Left lung (tissue), 10 donors: ENCODE results near the gene HAAO. TPM values are rescaled to one million over a fixed set of nuclear protein-coding genes. Genes with fewer than 3 reads are reported as not detected.

ENCODE experiments used
- ATAC-seq: fragments of 200-7000 bp; cut with Tn5 transposase; one replicate; pipeline ENCODE4 v1.9.1; 2020; ENCODE audit warnings: moderate library complexity
- DNase-seq, 4 donors: peaks; one replicate each; pipeline ENCODE4 v3.0.0-alpha.2; 2013 to 2020
- H3K27ac ChIP-seq, 2 donors: fragments of 200-600 bp; sonication (generic) in 1 of 2; one replicate each; pipeline versions ENCODE4 v1.5.0 to v1.8.0; 2020 to 2021
- H3K27me3 ChIP-seq, 2 donors: fragments of 200-600 bp; sonication (generic) in 1 of 2; one replicate each; pipeline versions ENCODE4 v1.5.0 to v1.8.0; 2020 to 2021
- H3K36me3 ChIP-seq, 2 donors: fragments of 200-600 bp; sonication (generic) in 1 of 2; one replicate each; pipeline versions ENCODE4 v1.5.0 to v1.8.0; 2020 to 2021
- H3K4me1 ChIP-seq, 2 donors: fragments of 200-600 bp; one replicate each; pipeline ENCODE4 v1.8.0; 2021
- H3K4me3 ChIP-seq, 2 donors: fragments of 200-600 bp; sonication (generic) in 1 of 2; one replicate each; pipeline versions ENCODE4 v1.5.0 to v1.8.0; 2020 to 2021; ENCODE audit warnings: mild to moderate bottlenecking in 1 of 2
- H3K9me3 ChIP-seq, 2 donors: fragments of 200-600 bp; sonication (generic) in 1 of 2; one replicate each; pipeline versions ENCODE4 v1.5.0 to v1.8.0; 2020 to 2021
- intact Hi-C, 2 donors: fragments of 100-400 bp; cut with DNase I; formaldehyde crosslinking; loops; one replicate each; pipeline versions ENCODE4 v1.11.2 to v1.14.2; 2022
- polyA plus RNA-seq, 6 donors: library from polyadenylated mRNA; unstranded; fragments of 120-200 nt; gene quantifications; one replicate each; pipeline ENCODE4 v1.2.1, GENCODE V29; 2013; ENCODE audit not compliant: insufficient read length in 6 of 6
- total RNA-seq, 2 donors: library from RNA; stranded (reverse); fragmentation: NEBNext Ultra II Directional; extraction: Animal tissue kit (Norgen Biotek cat#: 25700); gene quantifications; one replicate each; pipeline ENCODE4 v1.2.1, GENCODE V29; 2021
- TF ChIP-seq, protein P1 (sequence below), 2 donors: fragments of 200-600 bp; sonication (generic) in 1 of 2; IDR thresholded peaks; one replicate each; pipeline versions ENCODE4 v1.5.0 to v1.8.0; 2021; ENCODE audit warnings: antibody characterized with exemption in 2 of 2
- donor health status: DM: no; HTN: yes; CAD: no.
- donor health status: DM: no; HTN: no; CAD: no.

Gene HAAO
- total and polyA plus RNA-seq, 8 donors = 6.2 to 32.8 (median 28.3) TPM

DNA sequence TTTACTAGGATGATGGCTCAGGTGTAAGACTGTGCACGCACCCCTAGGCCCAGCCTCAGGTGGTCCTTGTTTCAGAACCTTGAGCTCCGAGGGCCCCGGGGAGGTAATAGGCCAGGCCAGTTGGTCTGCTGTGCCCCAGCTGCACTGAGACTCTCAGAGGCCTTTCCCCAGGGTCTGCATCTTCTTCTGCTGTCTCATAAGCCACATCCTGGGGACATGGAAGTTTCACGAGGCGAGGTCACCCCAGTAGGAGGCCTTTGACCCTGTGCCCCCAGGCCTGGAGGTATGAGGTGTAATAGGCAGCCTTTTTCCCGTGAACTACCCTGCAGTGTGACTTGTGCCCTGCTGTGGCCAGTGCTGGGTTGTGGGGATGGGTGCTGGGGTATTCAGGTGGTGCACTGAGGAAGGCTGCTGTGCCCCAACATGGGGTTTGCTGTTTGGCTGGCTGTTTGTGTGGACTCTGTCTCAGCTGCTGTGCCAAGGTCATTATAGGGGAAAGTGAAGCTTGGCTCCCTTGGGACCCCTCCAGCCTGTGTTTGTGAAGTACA is 35.3 kb downstream of the HAAO start:
- TF ChIP-seq, protein P1, sequence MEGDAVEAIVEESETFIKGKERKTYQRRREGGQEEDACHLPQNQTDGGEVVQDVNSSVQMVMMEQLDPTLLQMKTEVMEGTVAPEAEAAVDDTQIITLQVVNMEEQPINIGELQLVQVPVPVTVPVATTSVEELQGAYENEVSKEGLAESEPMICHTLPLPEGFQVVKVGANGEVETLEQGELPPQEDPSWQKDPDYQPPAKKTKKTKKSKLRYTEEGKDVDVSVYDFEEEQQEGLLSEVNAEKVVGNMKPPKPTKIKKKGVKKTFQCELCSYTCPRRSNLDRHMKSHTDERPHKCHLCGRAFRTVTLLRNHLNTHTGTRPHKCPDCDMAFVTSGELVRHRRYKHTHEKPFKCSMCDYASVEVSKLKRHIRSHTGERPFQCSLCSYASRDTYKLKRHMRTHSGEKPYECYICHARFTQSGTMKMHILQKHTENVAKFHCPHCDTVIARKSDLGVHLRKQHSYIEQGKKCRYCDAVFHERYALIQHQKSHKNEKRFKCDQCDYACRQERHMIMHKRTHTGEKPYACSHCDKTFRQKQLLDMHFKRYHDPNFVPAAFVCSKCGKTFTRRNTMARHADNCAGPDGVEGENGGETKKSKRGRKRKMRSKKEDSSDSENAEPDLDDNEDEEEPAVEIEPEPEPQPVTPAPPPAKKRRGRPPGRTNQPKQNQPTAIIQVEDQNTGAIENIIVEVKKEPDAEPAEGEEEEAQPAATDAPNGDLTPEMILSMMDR (IDR thresholded peaks at IDR 0.05) = no peak
- H3K4me1 ChIP-seq = peaks cover 0 to 37% of the 10 kb centered on the region in 2 donors

DNA sequence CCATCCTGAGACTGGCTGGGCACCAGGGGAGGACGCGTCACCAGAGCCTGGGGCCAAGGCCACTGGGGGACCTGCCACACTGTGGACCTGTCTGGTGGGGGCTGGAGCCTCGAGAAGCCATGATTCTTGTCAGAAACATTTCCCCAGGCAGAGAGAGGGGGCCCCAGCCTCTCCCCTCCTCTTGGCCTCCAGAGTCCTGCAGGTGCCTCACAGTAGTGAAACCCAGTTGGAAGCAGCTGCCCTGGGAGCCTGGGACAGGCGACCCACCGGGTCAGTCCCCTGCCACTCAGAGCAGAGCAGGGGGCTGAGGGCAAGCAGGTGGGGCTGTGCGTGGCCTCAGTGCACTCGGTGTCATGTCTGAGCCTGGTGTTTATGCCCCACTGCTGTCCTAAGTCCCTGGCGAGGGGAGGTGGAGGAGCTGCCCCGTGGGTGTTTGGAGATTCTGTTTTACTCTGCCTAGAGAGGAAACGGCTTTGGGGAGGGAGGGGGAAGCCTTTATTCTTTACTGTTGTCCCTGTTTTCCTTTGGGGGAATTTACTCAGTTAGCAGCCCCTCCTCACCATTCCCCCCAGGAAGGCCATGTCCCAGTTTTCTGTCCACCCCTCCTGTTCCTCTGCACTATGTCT is 36.1 kb downstream of the HAAO start:
- ATAC-seq (no peak), DNase-seq (peak in 1 of 4 donors; percentile 58)
- H3K9me3 ChIP-seq = no peaks in the 10 kb centered on the region
- no peak overlapping the region for H3K27ac ChIP-seq
- no peaks in the 10 kb centered on the region for H3K36me3 ChIP-seq
- peaks cover 0 to 44% of the 10 kb centered on the region in 2 donors for H3K4me1 ChIP-seq
- TF ChIP-seq, protein P1 (IDR thresholded peaks at IDR 0.05) = no peak
- no peak overlapping the region for H3K4me3 ChIP-seq
- intact Hi-C loops = no loop called here
- no peaks in the 10 kb centered on the region for H3K27me3 ChIP-seq

More for the DNA sequence above, 35.3 kb downstream of the HAAO start:
- ATAC-seq (no peak), DNase-seq (no peak)
- no peaks in the 10 kb centered on the region for H3K27me3 ChIP-seq
- no peaks in the 10 kb centered on the region for H3K9me3 ChIP-seq
- no peak overlapping the region for H3K27ac ChIP-seq
- intact Hi-C loops = no loop called here
- H3K4me3 ChIP-seq = no peak overlapping the region
- H3K36me3 ChIP-seq = no peaks in the 10 kb centered on the region

DNA sequence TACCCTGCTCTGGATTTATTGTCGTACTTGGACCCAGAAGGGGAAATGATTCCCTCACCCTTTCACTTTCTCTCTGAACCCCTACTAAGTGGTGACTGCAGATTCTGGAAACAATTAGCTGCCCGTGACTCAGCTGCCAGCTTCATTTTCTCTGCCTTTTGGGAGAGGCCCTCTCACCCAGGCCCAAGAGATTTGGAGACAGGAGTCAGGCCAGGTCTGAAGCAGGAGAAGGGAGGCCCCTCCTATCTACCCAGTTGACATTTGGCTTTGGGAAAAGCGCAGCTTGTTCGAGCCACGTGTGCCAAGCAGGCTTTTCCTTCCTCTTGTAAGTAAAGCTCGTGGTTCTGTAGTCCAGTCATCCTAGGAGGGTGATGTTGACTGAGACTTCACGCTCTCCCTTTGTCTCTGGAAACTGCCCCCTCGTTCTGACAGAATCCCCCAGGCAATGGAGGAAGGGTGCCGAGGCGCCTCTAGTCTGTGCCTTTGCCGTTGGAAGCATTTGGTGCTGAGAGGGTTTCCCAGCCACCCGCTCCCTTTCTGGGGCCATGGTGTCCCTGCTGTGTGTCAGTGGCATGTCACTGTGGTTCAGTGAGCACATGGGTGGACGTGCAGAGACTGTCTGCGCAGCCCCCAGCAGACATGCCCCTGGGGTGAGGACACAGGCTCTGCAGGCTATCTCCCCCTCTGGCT is 37.0 kb downstream of the HAAO start:
- peak overlapping the region in 1 of 2 donors; percentile 28 for H3K27ac ChIP-seq
- DNase-seq (peak in 1 of 4 donors; percentile 54), ATAC-seq (peak; percentile 16)
- TF ChIP-seq, protein P1 (IDR thresholded peaks at IDR 0.05) = no peak
- no peak overlapping the region for H3K4me3 ChIP-seq
- no peaks in the 10 kb centered on the region for H3K9me3 ChIP-seq
- H3K27me3 ChIP-seq = no peaks in the 10 kb centered on the region
- intact Hi-C loops = no loop called here
- no peaks in the 10 kb centered on the region for H3K36me3 ChIP-seq
- peaks cover 0 to 53% of the 10 kb centered on the region in 2 donors for H3K4me1 ChIP-seq

DNA sequence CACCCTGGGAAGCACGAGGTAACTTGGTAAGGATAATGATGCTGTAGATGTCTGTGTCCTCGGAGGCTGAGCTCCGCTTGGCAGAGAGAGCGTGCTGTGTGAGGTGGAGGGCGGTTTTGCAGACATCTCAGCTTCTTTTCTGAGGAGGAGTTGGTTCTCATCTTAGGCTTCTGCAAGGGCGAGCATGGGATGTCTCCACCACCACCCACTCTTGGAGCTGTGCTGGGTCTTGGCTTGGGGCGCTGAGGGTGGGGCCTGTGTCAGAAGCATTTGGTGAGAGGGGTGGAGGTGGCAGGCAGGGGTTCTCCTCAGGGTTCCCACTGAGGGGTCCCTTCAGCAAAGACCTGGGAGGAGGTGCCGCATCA is 37.6 kb downstream of the HAAO start:
- peaks cover 0 to 53% of the 10 kb centered on the region in 2 donors for H3K4me1 ChIP-seq
- intact Hi-C loops = no loop called here
- DNase-seq = no peak
- no peaks in the 10 kb centered on the region for H3K36me3 ChIP-seq
- no peaks in the 10 kb centered on the region for H3K9me3 ChIP-seq
- no peak overlapping the region for H3K4me3 ChIP-seq
- ATAC-seq = no peak
- TF ChIP-seq, protein P1 (IDR thresholded peaks at IDR 0.05) = no peak
- H3K27me3 ChIP-seq = no peaks in the 10 kb centered on the region
- H3K27ac ChIP-seq = peak overlapping the region in 1 of 2 donors; percentile 28
